H1 (cell line): Measurements from ENCODE around the gene SLC24A3. TPM values are rescaled to one million over a fixed set of nuclear protein-coding genes. Genes with fewer than 3 reads are reported as not detected.

ENCODE experiments used
- CTCF ChIA-PET: fragments of 300-600 bp; sonication (Branson Sonifier 250); formaldehyde crosslinking; loops from one replicate; lab custom pipeline; 2021; ENCODE audit not compliant: partially characterized antibody; lab: Charles Lee
- POLR2A ChIA-PET: fragments of 300-600 bp; sonication (Branson Sonifier 250); formaldehyde crosslinking; loops from one replicate; lab custom pipeline; 2021; ENCODE audit warnings: inconsistent platforms; ENCODE audit not compliant: partially characterized antibody; lab: Charles Lee
- DNase-seq, 2 experiments: peaks; one replicate each; pipeline versions ENCODE4 v3.0.0 to v3.0.0-alpha.2; 2010 to 2022; ENCODE audit warnings: low spot score in 2 of 2, low read depth in 1 of 2, mixed read lengths in 1 of 2
- FAIRE-seq: peaks from 2 replicates; lab custom pipeline; 2011; peaks lifted over from hg19 to GRCh38; lab: Jason Lieb, UNC
- H2AFZ ChIP-seq: 2 replicates; pipeline ENCODE4 v1.8.1; 2012; ENCODE audit warnings: low read length, inconsistent platforms
- H2AK5ac ChIP-seq: 2 replicates; pipeline ENCODE4 v1.6.1; 2013; ENCODE audit warnings: low read depth, low read length
- H2BK120ac ChIP-seq: replicated peaks from 2 replicates; pipeline ENCODE3; 2013; ENCODE audit warnings: low read depth, low read length, inconsistent platforms
- H2BK12ac ChIP-seq: 2 replicates; pipeline ENCODE4 v1.6.1; 2013; ENCODE audit warnings: low read depth, low read length
- H2BK15ac ChIP-seq: 2 replicates; pipeline ENCODE4 v1.6.1; 2013; ENCODE audit warnings: low read length
- H2BK20ac ChIP-seq: 2 replicates; pipeline ENCODE4 v1.6.1; 2013; ENCODE audit warnings: low read length
- H2BK5ac ChIP-seq: 2 replicates; pipeline ENCODE4 v1.6.1; 2013; ENCODE audit warnings: low read depth, low read length
- H3K14ac ChIP-seq: 2 replicates; pipeline ENCODE4 v1.6.1; 2013; ENCODE audit warnings: inconsistent platforms; ENCODE audit not compliant: insufficient read length
- H3K18ac ChIP-seq: 2 replicates; pipeline ENCODE4 v1.6.1; 2013; ENCODE audit warnings: low read length; ENCODE audit errors: extremely low read depth
- H3K23ac ChIP-seq: 2 replicates; pipeline ENCODE4 v1.6.1; 2013; ENCODE audit warnings: inconsistent platforms; ENCODE audit not compliant: insufficient read length
- H3K23me2 ChIP-seq: 2 replicates; pipeline ENCODE4 v1.6.1; 2013; ENCODE audit warnings: low read depth, low read length
- H3K27ac ChIP-seq: 2 replicates; pipeline ENCODE4 v1.6.1; 2011; ENCODE audit warnings: low read depth, low read length, inconsistent platforms
- H3K27me3 ChIP-seq, 4 experiments: replicated peaks in 1 of 4; 1 replicate in 1 of 4; 2 replicates in 3 of 4; pipeline versions ENCODE4 v1.6.1 to v1.8.1; 2011 to 2013; ENCODE audit warnings: low read length in 3 of 4, mild to moderate bottlenecking in 3 of 4, inconsistent platforms in 2 of 4, mixed read lengths in 2 of 4, moderate library complexity in 1 of 4; ENCODE audit not compliant: control insufficient read depth in 3 of 4, insufficient read depth in 3 of 4; ENCODE audit errors: extremely low read depth in 1 of 4
- H3K36me3 ChIP-seq, 4 experiments: 2 replicates each; pipeline versions ENCODE4 v1.6.1 to v1.8.1; 2011 to 2013; ENCODE audit warnings: mild to moderate bottlenecking in 4 of 4, low read length in 3 of 4, moderate library complexity in 2 of 4, control low read depth in 1 of 4, inconsistent platforms in 1 of 4; ENCODE audit not compliant: insufficient read depth in 4 of 4, control insufficient read depth in 2 of 4
- H3K4ac ChIP-seq: replicated peaks from 2 replicates; pipeline ENCODE3; 2013; ENCODE audit warnings: low read length, low read depth, mixed read lengths, inconsistent platforms; ENCODE audit not compliant: insufficient read length
- H3K4me1 ChIP-seq, 4 experiments: replicated peaks in 1 of 4; 1 replicate in 1 of 4; 2 replicates in 3 of 4; pipeline versions ENCODE4 v1.6.1 to v1.8.1; 2011 to 2013; ENCODE audit warnings: low read length in 3 of 4, inconsistent platforms in 2 of 4, mixed read lengths in 1 of 4; ENCODE audit not compliant: insufficient read depth in 4 of 4, control insufficient read depth in 3 of 4
- H3K4me2 ChIP-seq, 2 experiments: 2 replicates each; pipeline versions ENCODE4 v1.6.1 to v1.8.1; 2011 to 2013; ENCODE audit warnings: low read depth in 2 of 2, low read length in 2 of 2, control low read depth in 1 of 2, inconsistent platforms in 1 of 2, mild to moderate bottlenecking in 1 of 2; ENCODE audit not compliant: insufficient read depth in 1 of 2
- H3K4me3 ChIP-seq, 4 experiments: fragments of 200-600, 300-600 bp in 1 of 4; sonication (generic), shearing (Covaris generic), sonication (Bioruptor Twin) in 1 of 4; 2 replicates each; pipeline versions ENCODE4 v1.5.1 to v1.8.1; 2011 to 2016; ENCODE audit warnings: low read length in 4 of 4, low read depth in 3 of 4, control low read depth in 2 of 4, inconsistent platforms in 2 of 4, mild to moderate bottlenecking in 2 of 4, mixed read lengths in 1 of 4, moderate library complexity in 1 of 4; ENCODE audit not compliant: insufficient read depth in 2 of 4; ENCODE audit errors: extremely low read depth in 1 of 4
- H3K56ac ChIP-seq: replicated peaks from 2 replicates; pipeline ENCODE3; 2013; ENCODE audit warnings: low read depth, mild to moderate bottlenecking, mixed read lengths, low read length, inconsistent platforms; ENCODE audit not compliant: insufficient read length
- H3K79me1 ChIP-seq: 2 replicates; pipeline ENCODE4 v1.6.1; 2013; ENCODE audit warnings: low read depth, low read length, control low read depth
- H3K79me2 ChIP-seq, 2 experiments: 2 replicates each; pipeline versions ENCODE4 v1.6.1 to v1.8.1; 2012 to 2013; ENCODE audit warnings: low read length in 2 of 2, mild to moderate bottlenecking in 2 of 2, inconsistent platforms in 1 of 2; ENCODE audit not compliant: insufficient read depth in 2 of 2, control insufficient read depth in 1 of 2
- H3K9ac ChIP-seq, 4 experiments: replicated peaks in 1 of 4; 1 replicate in 1 of 4; 2 replicates in 3 of 4; pipeline versions ENCODE4 v1.6.1 to v1.8.1; 2011 to 2013; ENCODE audit warnings: low read depth in 3 of 4, low read length in 3 of 4, control low read depth in 2 of 4, mild to moderate bottlenecking in 2 of 4, moderate library complexity in 2 of 4, inconsistent platforms in 1 of 4; ENCODE audit errors: extremely low read depth in 1 of 4
- H3K9me3 ChIP-seq, 2 experiments: 2 replicates each; pipeline versions ENCODE4 v1.6.1 to v1.8.1; 2012 to 2013; ENCODE audit warnings: mild to moderate bottlenecking in 2 of 2, moderate library complexity in 2 of 2, control low read depth in 1 of 2, inconsistent platforms in 1 of 2, low read depth in 1 of 2, low read length in 1 of 2, mixed read lengths in 1 of 2; ENCODE audit not compliant: insufficient read depth in 2 of 2
- H4K20me1 ChIP-seq, 2 experiments: replicated peaks in 1 of 2; 2 replicates each; pipeline versions ENCODE3 to v1.8.1; 2011 to 2013; ENCODE audit warnings: inconsistent platforms in 2 of 2, low read length in 2 of 2, mild to moderate bottlenecking in 1 of 2; ENCODE audit not compliant: insufficient read depth in 2 of 2, control insufficient read depth in 1 of 2
- H4K5ac ChIP-seq: 2 replicates; pipeline ENCODE4 v1.6.1; 2013; ENCODE audit warnings: low read length, low read depth, mixed read lengths, inconsistent platforms; ENCODE audit not compliant: insufficient read length
- H4K8ac ChIP-seq: 2 replicates; pipeline ENCODE4 v1.8.0; 2013; ENCODE audit warnings: mild to moderate bottlenecking, moderate library complexity, low read length, inconsistent platforms; ENCODE audit not compliant: insufficient read depth; ENCODE audit errors: extremely low read depth
- H4K91ac ChIP-seq: replicated peaks from 2 replicates; pipeline ENCODE3; 2013; ENCODE audit warnings: low read length, mixed read lengths, inconsistent platforms; ENCODE audit not compliant: insufficient read length
- BCL11A ChIP-seq, 2 experiments: IDR thresholded peaks; one replicate each; pipeline ENCODE4 v1.6.1; 2011; ENCODE audit warnings: low read depth in 2 of 2, low read length in 2 of 2, mild to moderate bottlenecking in 2 of 2
- MAFK ChIP-seq: IDR thresholded peaks from 2 replicates; pipeline ENCODE4 v1.6.1; 2012; ENCODE audit warnings: low read depth, mild to moderate bottlenecking, improper control_type of control experiment, low read length
- WGBS, 2 experiments: shearing (Covaris generic) in 1 of 2; methylation state at CpG; one replicate each; pipeline versions ENCODE4 v1.1.6 to v1.1.7; 2013 to 2015; ENCODE audit warnings: low lambda C conversion rate in 2 of 2, mixed read lengths in 2 of 2, inconsistent platforms in 1 of 2, low coverage in 1 of 2, missing lambda C conversion rate in 1 of 2; ENCODE audit not compliant: insufficient replicate concordance in 2 of 2, insufficient coverage in 1 of 2, insufficient read length in 1 of 2; ENCODE audit errors: extremely low coverage in 1 of 2, missing lambda C conversion rate in 1 of 2; 5-methylcytosine and 5-hydroxymethylcytosine counted together
- polyA plus RNA-seq, 7 experiments: library from polyadenylated mRNA; depleted of rRNA in 3 of 7; stranded (reverse) in 5 of 7; unstranded in 2 of 7; fragments of >200 nt in 5 of 7; fragments of 200-250 nt in 2 of 7; gene quantifications; 1 replicate in 5 of 7; 2 replicates in 1 of 7; 4 replicates in 1 of 7; pipeline versions ENCODE4 v1.2.1 to v1.2.3, GENCODE V29; 2011 to 2013; ENCODE audit warnings: missing spikeins in 2 of 7, mixed read lengths in 2 of 7
- total RNA-seq: library from RNA; stranded (reverse); fragmentation: NEBNext Ultra II Directional; extraction: Animal tissue kit (Norgen Biotek cat#: 25700); gene quantifications from 2 replicates; pipeline ENCODE4 v1.2.1, GENCODE V29; 2021

Gene SLC24A3
- total and polyA plus RNA-seq, 2 of the 8 experiments (the other 6 are each of a cell fraction or from before 2014, with no cell fraction given), result 4.5 to 6.3 TPM

- no peaks in the 10 kb centered on the region for H3K79me2 ChIP-seq
- no peak overlapping the region for H2AK5ac ChIP-seq
- H3K79me1 ChIP-seq, result no peaks in the 10 kb centered on the region
- H2BK20ac ChIP-seq, result no peak overlapping the region
- H3K36me3 ChIP-seq, result no peaks in the 10 kb centered on the region
- H2BK15ac ChIP-seq, result no peak overlapping the region
- no peak overlapping the region for H3K9ac ChIP-seq
- no peak for FAIRE-seq
- TF ChIP-seq MAFK, result peak; percentile 55; the same call in 1 of the 2 replicates
- no peak for TF ChIP-seq BCL11A (IDR thresholded peaks at IDR 0.05; ENCODE audit: low read depth in 2 of 2, low read length in 2 of 2)
- TF ChIP-seq, all 59 proteins: peak for 1
- Histone ChIP-seq H3K56ac (no peak overlapping the region), H3K23me2 (no peaks in the 10 kb centered on the region), H4K5ac (no peak overlapping the region), H2BK12ac (no peak overlapping the region), H3K27me3 (no peaks in the 10 kb centered on the region), H3K14ac (no peak overlapping the region), H4K91ac (no peak overlapping the region), H3K18ac (no peak overlapping the region), H3K4me3 (no peak overlapping the region), H2BK120ac (no peak overlapping the region), H2AFZ (no peak overlapping the region), H3K4me2 (no peak overlapping the region), H4K8ac (no peak overlapping the region), H3K23ac (no peak overlapping the region), H3K27ac (no peak overlapping the region), H3K4ac (no peak overlapping the region), H2BK5ac (no peak overlapping the region), H4K20me1 (no peaks in the 10 kb centered on the region), H3K9me3 (no peaks in the 10 kb centered on the region), H3K4me1 (no peaks in the 10 kb centered on the region; a peak in 1 of 7 replicates)
- CTCF ChIA-PET, result interaction anchor here (0.7 to 0.8 kb wide), 2 partner anchors 8 kb away, joined by 3 to 4 read pairs; no protein-coding TSS in a partner anchor
- WGBS, 2 experiments, result 85% methylated on average over 6 of the region's 6 CpGs; no CpG with 5 or more reads in 1 of the 2 experiments
- DNase-seq, result no peak
- POLR2A ChIA-PET, result no interaction called here
Observed at GRCh38 chr20:19453862-19454261, 241.4 kb downstream of the SLC24A3 start.
